GM19193 (cell line): ENCODE measurements around the gene IFI44.

Source experiments
- POLR2A ChIP-seq: IDR thresholded peaks from 4 replicates; pipeline ENCODE4 v1.6.1; 2011; ENCODE audit not compliant: insufficient read depth, insufficient read length; ENCODE audit errors: extremely low read depth

IFI44 gene

GRCh38 chr1:78645723-78646122, 3.9 kb upstream of the IFI44 start:
- TF ChIP-seq POLR2A: no peak

DNA sequence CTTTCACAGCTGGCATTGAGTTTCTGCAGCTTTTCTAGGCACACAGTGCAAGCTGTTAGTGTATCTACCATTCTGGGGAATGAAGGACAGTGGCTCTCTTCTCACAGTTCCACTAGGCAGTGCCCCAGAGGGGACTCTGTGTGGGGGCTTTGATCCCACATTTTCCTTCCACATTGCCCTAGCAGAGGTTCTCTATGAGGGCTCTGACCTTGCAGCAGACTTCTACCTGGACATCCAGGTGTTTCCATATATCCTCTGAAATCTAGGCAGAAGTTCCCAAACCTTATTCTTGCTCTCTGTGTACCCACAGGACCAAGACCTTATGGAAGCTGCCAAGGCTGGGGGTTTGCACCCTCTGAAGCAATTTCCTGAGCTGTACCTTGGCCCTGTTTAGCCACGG, 2.4 kb upstream of the IFI44 start:
- TF ChIP-seq POLR2A: no peak

DNA sequence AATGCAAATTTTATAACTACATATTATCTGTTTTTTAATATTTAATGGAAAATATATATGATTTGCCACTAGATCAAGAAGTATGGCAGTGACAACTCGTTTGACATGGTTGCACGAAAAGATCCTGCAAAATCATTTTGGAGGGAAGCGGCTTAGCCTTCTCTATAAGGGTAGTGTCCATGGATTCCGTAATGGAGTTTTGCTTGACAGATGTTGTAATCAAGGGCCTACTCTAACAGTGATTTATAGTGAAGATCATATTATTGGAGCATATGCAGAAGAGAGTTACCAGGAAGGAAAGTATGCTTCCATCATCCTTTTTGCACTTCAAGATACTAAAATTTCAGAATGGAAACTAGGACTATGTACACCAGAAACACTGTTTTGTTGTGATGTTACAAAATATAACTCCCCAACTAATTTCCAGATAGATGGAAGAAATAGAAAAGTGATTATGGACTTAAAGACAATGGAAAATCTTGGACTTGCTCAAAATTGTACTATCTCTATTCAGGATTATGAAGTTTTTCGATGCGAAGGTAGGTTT, 556 bp downstream of the IFI44 start:
- no peak for TF ChIP-seq POLR2A

DNA sequence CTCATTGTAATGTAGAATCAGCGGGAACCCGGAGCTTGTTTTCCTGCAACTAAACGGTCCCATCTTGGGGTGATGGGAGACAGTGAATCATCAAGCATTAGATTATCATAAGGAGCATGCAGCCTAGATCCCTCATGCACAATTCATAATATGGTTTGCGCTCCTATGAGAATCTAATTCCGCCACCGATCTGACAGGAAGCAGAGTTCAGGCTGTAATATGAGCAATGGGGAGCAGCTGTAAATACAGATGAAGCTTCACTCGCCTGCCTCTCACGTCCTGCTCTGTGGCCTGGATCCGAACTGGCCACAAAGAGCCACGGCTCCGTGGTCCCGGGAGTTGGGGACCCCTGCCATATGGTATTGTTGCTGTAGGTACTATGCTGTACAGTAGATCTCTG, 1.6 kb downstream of the IFI44 start:
- peak; percentile 42 for TF ChIP-seq POLR2A

DNA sequence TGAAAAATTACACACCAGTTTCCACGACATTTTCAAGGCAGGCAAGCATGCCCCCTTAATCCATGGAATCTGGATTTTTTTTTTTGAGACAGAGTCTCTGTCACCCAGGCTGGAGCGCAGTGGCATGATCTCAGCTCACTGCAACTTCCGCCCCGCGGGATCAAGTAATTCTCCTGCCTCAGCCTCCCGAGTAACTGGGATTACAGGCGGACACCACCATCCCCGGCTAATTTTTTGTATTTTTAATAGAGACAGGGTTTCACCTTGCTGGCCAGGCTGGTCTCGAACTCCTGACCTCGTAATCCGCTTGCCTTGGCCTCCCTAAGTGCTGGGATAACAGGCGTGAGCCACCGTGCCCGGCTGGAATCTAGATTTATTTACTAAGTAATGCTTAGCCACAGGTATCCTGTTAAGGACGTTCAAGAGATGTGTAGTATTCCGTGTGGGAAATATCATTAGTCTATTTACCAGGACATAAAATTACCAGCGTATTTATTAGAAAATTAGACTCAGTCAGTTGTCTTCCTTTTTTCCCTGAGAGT, 2.5 kb downstream of the IFI44 start:
- TF ChIP-seq POLR2A: no peak

- no peak for TF ChIP-seq POLR2A
Measured at GRCh38 chr1:78658901-78659300, 9.3 kb downstream of the IFI44 start.

- TF ChIP-seq POLR2A: no peak
Measured at GRCh38 chr1:78663923-78664322, 14.3 kb downstream of the IFI44 start.

- no peak for TF ChIP-seq POLR2A
Measured at GRCh38 chr1:78664763-78665162, 15.1 kb downstream of the IFI44 start.

DNA sequence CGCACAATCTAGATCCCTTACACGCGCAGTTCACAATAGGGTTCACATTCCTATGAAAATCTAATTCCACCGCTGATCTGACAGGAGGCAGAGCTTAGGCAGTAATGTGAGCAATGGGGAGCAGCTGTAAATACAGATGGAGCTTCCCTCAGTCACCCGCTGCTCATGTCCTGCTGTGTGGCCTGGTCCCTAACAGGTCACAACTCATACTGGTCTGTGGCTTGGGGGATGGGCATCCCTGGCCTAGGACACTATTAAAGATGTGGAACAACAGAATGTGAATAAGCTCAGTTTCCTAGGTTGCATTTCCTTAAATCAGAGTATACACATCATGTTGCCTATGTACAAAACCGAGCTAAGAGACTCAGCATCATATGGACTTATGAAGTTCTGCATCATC, 16.2 kb downstream of the IFI44 start:
- peak; percentile 57 for TF ChIP-seq POLR2A

DNA sequence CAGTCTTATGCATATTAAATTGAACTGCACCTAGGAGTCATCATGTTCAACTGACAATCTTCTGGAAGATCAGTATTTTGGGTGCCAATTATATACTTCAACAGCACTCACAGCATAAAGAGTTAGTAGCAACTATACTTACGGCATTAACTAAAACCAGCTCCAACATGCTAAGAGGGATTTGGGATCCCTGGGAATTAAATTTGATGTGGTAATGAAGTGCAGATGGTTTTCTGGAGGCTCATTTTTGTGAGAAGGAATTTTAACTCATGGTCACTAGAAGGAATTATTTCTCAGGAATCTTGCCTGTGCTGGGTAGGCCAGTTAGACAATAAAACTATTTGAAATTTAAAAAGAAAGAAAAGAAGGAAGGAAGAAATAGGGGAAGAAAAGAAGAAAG, 18.3 kb downstream of the IFI44 start:
- no peak for TF ChIP-seq POLR2A

GRCh38 chr1:78668427-78668826, 18.8 kb downstream of the IFI44 start:
- TF ChIP-seq POLR2A: no peak

- no peak for TF ChIP-seq POLR2A
Measured at GRCh38 chr1:78672428-78672827, 22.8 kb downstream of the IFI44 start.

- no peak for TF ChIP-seq POLR2A
Measured at GRCh38 chr1:78673120-78673519, 23.5 kb downstream of the IFI44 start.

- TF ChIP-seq POLR2A: no peak
Measured at GRCh38 chr1:78676347-78676982, 26.8 kb downstream of the IFI44 start.

GRCh38 chr1:78676993-78677392, 27.4 kb downstream of the IFI44 start:
- no peak for TF ChIP-seq POLR2A

- no peak for TF ChIP-seq POLR2A
Measured at GRCh38 chr1:78677788-78678187, 28.2 kb downstream of the IFI44 start.
